Measurements from ENCODE around the gene ONECUT2. TPM values are rescaled to one million over a fixed set of nuclear protein-coding genes. Genes with fewer than 3 reads are reported as not detected.

ONECUT2 gene
- total RNA-seq, 1 donor from 2014 or later = 0.03 TPM

DNA sequence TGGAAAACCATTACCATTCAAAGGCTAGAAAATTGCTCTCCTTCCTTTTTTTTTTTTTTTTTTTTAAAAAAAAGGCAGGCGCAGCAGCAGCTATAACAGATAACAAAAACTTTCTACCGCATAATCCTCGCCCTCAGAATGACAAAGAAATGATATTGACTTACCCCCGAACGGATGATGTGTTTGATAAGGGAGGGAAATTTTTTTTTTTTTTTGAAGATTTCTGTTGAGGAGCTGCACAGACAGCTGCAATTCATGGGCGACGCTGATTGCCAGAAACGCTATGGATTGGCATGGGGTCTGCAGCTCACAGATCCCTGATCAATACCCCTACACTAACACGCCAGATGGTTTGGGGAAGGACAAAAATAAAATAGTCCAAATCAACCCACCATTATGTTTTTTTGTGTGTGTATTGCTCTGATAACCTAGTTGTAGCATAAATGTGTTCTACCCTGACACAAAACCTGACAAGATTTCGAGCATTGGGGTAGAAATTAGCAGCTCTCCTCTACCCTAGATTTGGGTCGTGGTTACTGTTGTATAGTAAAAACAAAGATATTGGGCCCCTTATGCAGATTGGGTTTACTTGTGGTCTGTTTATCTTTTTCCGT is 3.6 kb upstream of the ONECUT2 start:
- no peak for DNase-seq (ENCODE audit: low spot score)

DNA sequence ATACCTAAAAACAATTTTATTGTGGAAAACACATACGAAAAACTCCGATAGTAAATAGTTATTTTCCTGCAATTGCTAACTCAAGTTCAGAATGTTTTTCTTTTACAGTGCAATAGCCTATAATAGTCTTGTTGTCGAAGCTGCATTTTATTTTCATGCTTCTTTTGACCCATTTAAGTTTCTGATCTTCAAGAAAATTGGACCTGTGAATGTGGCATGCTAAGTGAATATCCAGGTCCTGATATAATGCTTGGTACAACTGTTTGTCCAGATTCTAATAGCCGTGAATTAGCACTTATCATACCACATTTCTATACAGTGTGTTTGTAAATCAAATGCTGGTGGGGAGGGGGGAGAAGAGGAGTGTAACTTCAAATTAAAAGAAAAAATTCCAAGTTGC is 3.0 kb upstream of the ONECUT2 start:
- DNase-seq (ENCODE audit: low spot score) = no peak

DNA sequence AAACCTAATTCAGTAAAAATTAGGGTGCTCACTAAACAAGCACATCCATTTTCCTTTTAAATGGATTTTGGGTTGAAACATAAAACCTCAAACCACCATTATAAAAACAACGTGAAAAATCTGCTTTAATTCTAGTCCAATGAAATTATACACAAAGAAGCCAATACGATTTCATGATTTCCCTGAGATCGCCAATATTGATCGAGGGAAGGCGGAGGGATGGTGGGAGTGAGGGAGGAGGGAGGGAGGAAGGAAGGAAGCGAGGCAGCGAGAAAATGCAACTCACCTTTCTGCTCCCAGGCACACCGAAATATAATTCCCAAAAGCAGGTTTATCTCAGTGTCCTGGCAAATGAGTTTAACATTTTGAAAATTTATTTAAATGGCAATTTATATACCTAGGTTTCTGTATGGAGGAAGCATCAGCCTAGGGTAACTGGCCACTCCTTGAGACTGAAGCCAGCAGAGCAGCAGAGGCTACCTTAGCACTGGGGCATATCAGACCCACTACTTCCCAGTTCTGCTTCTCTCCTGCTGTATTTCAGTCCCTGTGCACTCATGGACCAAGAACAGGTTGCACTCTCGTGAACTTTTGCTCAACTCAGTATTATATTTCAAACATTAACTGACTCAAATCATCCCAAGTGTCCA is 2.3 kb upstream of the ONECUT2 start:
- DNase-seq (ENCODE audit: low spot score) = no peak

DNA sequence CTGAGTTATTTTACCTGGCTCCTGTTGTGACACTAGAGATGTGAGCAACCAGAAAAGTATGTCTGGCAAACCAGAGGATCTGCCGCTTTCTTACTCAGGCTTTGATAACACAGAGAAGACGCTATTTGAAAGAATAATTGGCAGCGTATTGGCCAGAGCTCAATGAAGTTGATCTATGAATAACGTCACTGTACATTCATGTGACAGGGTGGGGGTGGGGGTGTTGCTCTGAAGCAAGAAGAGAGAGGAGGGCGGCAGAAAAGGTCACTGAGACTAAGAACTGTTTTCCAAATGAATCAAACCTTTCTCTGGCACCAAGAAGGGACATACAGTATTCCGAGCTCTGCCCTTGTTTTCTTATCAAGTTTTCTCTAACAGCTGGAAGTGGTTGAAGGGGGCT is 1.7 kb upstream of the ONECUT2 start:
- DNase-seq (ENCODE audit: low spot score) = no peak

DNA sequence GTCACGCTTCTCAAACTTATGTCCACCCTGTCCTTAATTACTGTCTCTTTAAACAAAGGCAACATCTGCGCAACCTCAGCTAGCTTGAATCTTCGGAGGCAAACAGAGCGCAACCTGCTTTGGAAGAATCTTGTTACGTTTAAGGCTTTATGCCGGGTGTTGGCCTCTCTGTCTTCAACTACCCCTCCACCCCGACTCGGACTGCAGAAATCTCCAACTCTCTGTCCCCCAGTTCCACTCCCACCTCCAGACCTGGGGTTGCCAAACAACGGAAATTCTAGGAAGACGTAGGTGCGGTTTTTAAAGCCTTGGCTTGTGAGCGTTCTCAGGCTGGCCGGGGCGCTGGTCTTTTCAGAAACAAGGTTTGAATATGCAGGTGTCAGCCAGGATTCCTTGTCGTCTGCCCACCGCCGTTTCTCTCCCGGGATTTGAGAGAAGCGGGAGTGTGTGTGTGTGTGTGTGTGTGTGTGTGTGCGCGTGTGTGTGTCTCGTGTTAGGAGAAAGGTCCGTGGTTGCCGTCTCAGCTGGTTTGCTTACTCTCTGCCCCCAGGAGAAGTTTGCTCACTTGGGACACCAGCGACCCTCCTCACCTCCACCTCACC is 1.1 kb upstream of the ONECUT2 start:
- DNase-seq (ENCODE audit: low spot score) = no peak

DNA sequence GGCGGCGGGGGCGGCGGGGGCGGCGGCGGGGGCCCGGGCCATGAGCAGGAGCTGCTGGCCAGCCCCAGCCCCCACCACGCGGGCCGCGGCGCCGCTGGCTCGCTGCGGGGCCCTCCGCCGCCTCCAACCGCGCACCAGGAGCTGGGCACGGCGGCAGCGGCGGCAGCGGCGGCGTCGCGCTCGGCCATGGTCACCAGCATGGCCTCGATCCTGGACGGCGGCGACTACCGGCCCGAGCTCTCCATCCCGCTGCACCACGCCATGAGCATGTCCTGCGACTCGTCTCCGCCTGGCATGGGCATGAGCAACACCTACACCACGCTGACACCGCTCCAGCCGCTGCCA is 644 bp downstream of the ONECUT2 start:
- no peak for DNase-seq (ENCODE audit: low spot score)

DNA sequence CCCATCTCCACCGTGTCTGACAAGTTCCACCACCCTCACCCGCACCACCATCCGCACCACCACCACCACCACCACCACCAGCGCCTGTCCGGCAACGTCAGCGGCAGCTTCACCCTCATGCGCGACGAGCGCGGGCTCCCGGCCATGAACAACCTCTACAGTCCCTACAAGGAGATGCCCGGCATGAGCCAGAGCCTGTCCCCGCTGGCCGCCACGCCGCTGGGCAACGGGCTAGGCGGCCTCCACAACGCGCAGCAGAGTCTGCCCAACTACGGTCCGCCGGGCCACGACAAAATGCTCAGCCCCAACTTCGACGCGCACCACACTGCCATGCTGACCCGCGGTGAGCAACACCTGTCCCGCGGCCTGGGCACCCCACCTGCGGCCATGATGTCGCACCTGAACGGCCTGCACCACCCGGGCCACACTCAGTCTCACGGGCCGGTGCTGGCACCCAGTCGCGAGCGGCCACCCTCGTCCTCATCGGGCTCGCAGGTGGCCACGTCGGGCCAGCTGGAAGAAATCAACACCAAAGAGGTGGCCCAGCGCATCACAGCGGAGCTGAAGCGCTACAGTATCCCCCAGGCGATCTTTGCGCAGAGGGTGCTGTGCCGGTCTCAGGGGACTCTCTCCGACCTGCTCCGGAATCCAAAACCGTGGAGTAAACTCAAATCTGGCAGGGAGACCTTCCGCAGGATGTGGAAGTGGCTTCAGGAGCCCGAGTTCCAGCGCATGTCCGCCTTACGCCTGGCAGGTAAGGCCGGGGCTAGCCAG is 1.2 kb downstream of the ONECUT2 start:
- DNase-seq (ENCODE audit: low spot score) = no peak

DNA sequence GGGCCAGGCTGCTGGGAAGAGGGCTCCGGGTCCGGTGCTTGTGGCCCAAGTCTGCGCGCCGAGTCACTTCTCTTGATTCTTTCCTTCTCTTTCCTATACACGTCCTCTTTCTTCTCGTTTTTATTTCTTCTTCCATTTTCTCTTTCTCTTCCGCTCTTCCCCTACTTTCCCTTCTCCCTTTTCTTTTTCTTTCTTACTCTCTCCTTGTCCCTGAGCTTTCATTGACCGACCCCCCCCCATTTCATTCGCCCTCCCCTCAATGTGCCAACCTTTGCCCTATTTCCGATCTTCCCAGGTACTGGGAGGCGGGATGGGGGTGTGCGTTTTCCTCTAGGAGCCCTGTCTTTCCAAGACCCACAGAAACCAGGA is 1.8 kb downstream of the ONECUT2 start:
- DNase-seq (ENCODE audit: low spot score) = no peak

DNA sequence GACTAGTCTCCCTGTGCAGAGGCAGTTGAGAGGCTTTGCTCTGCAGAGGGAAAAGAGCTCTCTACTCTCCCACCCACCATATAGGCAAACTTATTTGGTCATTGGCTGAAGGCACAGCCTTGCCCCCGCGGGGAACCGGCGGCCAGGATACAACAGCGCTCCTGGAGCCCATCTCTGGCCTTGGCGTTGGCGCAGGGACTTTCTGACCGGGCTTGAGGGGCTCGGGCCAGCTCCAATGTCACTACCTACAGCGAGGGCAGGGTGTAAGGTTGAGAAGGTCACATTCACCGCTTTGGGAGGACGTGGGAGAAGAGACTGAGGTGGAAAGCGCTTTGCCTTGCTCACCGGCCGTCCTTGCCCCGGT is 2.2 kb downstream of the ONECUT2 start:
- DNase-seq (ENCODE audit: low spot score) = no peak

DNA sequence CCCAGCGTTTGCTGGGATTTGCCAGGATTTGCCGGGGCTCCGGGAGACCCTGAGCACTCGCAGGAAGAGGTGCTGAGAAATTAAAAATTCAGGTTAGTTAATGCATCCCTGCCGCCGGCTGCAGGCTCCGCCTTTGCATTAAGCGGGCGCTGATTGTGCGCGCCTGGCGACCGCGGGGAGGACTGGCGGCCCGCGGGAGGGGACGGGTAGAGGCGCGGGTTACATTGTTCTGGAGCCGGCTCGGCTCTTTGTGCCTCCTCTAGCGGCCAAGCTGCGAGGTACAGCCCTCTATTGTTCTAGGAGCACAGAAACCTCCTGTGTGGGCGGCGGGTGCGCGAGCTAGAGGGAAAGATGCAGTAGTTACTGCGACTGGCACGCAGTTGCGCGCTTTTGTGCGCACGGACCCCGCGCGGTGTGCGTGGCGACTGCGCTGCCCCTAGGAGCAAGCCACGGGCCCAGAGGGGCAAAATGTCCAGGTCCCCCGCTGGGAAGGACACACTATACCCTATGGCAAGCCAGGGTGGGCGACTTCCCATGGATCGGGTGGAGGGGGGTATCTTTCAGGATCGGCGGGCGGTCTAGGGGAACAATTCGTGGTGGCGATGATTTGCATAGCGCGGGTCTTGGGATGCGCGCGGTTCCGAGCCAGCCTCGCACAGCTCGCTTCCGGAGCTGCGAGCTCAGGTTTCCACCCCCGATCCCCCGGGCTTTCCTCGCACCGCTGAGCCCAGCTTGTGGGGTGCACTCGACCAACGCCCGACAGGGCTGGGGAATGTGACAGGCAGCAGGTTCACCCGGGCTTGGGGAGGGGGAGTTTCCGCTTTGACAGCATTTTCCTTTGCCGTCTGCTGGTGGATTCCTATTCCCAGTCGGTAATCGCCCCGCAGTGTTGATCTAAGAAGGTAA is 2.8 kb downstream of the ONECUT2 start:
- DNase-seq (ENCODE audit: low spot score) = no peak

DNA sequence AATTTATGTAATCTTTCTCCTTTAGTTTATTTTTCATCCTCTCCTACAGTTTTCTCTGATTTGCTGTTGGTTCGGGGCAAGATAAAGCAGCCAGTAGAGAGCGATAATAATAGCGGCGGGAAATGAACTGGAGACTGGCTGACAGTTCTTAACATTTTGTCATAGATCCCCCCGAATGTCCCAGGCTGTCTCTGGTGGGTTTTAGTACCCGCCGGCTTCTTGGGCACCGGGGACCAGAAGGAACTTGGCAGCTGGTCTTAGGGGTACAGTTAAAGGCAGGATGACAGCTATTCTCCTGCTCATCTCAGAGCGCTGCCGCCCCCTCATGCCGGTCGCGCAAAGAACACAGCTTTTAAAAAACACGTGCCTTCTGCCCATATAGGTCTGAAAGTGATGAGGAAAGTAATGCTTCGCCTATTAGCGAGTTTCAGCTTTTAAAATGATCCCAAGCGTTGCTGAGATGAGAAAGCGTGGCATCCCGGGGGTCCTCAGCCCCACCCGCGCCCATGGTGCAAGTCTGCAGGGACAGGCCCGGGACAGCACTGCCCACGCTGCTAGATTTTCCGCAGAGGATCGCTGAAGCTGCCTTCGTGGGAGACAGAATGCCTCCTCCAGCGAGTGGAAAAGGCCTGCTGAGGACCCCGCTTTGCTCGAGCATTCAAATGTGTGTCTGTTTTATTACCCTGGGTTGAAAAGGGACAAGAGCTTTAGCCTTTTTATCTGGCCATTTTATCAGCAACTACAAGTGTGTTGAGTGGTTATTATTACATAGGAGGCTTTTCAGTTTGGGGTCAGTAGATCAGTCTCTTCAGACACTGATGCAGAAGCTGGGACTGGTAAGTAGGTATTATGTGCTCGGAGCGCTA is 3.8 kb downstream of the ONECUT2 start:
- no peak for DNase-seq (ENCODE audit: low spot score)

DNA sequence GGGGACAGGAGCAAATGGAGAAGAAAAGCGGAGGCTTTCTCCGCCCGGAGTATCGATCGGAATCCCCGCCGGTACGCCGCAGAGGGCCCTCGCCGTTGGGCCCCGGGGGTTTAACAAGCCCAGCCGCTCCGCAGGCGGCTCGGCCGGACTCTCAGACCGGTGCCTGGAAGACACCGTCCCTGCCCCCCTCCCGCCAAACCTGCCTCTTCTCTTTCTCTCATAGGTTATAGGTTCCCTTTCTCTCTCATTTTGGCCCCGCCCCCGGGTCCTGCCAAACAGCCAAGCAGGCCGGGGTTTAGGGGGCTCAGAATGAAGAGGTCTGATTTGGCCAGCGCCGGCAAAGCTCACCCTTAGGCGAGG is 4.4 kb downstream of the ONECUT2 start:
- DNase-seq (ENCODE audit: low spot score) = no peak

DNA sequence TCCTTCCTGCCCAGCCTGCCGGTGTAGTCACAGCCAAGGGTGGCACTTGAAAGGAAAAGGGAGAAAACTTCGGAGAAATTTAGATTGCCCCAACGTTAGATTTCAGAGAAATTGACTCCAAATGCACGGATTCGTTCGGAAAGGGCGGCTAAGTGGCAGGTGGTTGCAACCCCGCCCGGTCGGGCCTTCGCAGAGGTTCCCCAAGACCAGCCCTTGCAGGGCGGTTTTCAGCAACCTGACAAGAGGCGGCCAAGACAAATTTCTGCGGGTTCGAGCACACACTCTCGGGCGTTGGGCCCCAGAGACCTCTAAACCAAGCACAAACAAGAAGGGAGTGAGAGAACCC is 4.8 kb downstream of the ONECUT2 start:
- no peak for DNase-seq (ENCODE audit: low spot score)

DNA sequence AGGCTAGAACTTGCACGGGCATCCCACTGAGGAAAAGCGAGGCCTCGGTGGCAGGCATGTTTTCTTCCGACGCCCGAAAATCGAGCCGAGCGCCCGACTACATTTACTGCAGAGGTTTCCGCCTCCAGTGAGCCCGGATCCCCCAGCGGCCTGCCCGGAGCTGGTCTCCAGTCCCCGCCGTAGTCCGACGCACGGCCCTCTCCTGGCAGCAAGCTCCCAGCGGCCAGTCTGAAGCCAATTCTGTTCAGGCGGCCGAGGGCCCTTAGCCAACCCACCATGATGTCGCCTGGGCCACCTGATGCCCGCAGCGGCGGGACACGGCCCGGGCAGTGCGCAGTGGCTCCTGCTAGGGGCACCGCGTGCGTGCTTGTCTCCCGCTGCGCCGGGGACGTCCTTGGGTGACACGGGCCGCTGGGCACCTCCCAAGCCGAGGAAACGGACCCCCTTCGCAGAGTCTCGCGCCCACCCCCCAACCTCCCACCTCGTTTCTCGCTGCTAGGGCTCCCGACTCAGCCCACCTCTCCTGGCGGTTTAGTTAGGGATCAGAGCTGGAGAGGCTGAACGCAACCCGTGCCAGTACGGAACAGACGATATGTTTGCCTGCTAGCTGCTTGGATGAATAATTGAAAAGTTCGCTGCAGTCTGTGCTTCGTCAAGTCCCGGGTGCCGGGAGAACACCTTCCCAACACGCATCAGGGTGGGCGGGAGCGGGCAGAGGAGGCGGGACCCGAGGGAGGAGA is 5.3 kb downstream of the ONECUT2 start:
- DNase-seq (ENCODE audit: low spot score) = no peak

DNA sequence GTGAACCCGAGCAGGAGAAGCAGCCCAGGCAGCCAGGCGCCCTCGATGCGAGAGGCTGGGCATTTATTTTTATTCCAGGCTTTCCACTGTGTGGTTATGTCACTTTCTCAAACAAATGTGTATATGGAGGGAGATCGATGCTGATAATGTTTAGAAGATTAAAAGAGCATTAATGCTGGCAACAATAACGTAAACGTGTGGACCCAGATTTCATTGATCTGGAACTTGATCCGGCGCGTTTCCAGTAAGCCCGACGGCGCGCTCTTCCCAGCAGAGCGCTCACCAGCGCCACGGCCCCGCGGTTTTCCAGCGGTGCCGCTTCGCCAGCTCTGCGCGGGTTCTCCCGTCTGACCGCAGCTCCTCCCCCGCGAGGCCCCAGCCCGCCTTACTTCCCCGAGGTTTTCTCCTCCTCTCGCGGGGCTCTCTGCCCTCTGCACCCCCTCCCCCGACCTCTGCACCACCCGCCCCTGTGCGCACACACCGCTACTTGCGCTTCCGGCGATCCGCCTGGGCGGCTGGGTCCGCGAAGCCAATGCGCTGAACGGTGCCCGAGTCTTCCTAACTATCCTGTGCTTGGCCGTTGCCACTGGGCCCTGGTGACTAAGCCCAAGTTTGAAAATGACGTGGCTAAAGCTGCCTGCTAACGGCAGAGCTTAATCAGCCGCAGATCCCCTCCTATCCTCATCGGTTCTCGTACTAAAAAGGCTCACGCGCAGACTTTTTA is 6.1 kb downstream of the ONECUT2 start:
- no peak for DNase-seq (ENCODE audit: low spot score)

DNA sequence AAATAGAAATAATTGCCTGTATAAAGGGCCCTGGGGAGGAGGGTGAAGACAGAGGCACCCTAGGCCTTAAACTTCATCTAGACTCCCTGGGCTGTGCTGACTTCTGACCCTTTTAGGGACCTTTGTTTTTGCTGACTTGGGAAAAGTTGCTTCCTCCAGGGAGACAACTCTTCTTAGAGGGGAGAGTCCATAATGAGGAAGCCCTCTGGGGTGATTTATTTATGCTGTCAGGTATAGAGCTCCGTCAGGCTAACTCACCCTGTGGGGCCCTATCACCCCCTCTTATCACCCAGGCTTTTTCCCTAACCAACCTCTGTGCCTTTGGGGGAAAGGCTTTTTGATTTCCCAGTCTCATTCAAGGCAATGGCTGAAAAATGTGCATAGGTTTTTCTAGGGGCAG is 8.1 kb downstream of the ONECUT2 start:
- no peak for DNase-seq (ENCODE audit: low spot score)

DNA sequence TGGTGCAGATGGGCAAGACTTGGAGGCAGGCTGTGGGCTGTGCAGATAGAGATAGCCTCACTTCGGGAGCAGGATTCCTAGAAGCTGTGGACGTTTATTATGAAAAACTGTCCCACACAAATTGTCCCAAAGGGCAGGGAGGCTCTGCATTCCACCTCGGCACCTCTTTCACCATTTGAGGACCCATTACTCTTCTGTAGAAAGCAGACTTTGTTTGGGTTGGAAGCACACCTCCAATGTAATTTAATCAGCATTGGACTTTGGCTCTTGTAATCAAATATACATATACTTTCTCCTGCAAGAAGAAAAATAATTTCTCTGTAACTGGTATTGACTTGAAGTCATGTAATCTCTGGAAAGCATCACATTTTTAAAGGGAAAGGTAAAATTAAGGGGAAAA is 8.5 kb downstream of the ONECUT2 start:
- DNase-seq (ENCODE audit: low spot score) = no peak

DNA sequence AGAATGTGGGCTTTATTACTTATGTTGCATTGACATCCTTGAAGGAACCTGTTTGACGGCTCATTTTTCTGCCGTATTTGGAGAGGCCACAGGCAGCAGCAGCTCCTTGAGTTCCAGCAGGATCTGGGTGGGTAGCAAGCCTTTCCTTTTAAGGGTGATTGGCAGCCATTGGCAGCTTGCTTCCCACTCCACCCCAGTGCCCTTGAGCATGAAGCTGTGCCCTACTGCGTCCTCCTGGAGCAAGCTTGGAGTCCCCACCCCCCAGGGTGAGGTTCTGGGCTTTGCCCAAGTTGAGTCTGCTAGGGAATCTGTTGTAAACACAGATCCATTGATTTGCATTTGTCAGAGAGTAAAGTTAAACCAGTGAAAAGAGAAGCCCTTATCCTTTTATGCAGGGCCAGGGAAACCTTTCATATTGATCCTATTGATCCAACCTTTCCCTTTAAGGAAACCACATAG is 9.2 kb downstream of the ONECUT2 start:
- no peak for DNase-seq (ENCODE audit: low spot score)

DNA sequence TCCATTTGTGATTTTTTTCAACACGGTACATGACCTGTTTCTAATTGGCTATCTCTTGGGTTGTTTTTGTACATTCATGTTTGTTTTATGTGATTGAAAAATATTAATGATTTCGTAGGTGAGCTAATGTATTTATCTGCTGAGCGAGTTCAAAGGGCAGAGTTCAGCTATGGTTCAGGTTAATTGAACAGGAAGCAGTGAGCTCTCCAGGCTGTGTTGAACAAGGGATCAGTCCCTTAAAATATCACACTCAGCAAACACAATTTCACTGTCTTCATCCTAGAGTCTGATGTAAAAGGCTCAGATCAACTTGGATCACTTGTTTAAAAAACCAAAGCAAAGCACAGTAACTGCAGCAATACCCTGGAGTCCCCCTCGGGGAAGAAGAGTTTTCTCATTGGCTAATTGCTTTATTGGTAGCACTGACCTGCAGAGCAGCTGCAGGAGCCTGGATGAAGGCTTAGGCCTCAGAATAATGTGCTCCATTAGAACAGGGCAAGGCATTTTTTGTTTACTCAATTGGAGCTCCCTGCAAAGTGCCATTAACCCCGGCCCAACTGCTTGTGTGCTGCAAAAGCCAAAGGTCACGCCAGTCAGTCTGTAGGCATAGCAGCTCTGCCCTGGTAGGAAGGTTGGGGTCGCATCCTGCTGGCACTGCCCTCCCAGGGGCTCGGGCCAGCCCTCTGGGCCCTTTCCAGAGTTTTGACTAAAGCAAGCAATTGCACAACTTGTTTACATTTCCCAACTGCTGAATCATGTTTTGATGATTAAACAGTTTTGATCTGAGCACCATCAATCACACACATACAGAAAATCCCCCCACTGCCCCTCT is 10.5 kb downstream of the ONECUT2 start:
- no peak for DNase-seq (ENCODE audit: low spot score)

All from ureter (tissue), 1 donor.